K562 (cell line): Measurements from ENCODE around the gene RABGAP1. TPM values are rescaled to one million over a fixed set of nuclear protein-coding genes. Genes with fewer than 3 reads are reported as not detected.

Source experiments
- ATAC-seq: fragments of 200-7000 bp; cut with Tn5 transposase; 3 replicates; pipeline ENCODE4 v1.9.1; 2020; ENCODE audit warnings: moderate library complexity
- BruUV-seq: library from RNA; stranded (reverse); fragments of 400-500 nt; replicated peaks from 2 replicates; lab custom pipeline; 2021; lab: Mats Ljungman, UMichigan
- CTCF ChIA-PET: fragments of 300-600 bp; formaldehyde crosslinking; extraction: SDS; loops from one replicate; lab custom pipeline; 2021; ENCODE audit warnings: low intra/inter-chr PET ratio; lab: Yijun Ruan, JAX
- POLR2A ChIA-PET: fragments of 300-600, 350-650 bp; sonication (Branson Sonifier 250); formaldehyde crosslinking; extraction: SDS; loops from one replicate; lab custom pipeline; 2021; ENCODE audit warnings: antibody characterized with exemption, inconsistent platforms; lab: Yijun Ruan, JAX
- DNase-seq, 4 experiments: peaks; one replicate each; pipeline versions ENCODE4 v3.0.0 to v3.0.0-alpha.2; 2011 to 2018; ENCODE audit warnings: low spot score in 3 of 4, mixed read lengths in 3 of 4; ENCODE audit errors: extremely low read depth in 1 of 4
- FAIRE-seq: peaks from 2 replicates; lab custom pipeline; 2011; peaks lifted over from hg19 to GRCh38; lab: Jason Lieb, UNC
- H2AFZ ChIP-seq: 2 replicates; pipeline ENCODE4 v1.6.0; 2011; ENCODE audit warnings: low read depth, low read length, control low read depth, inconsistent platforms
- H3K27ac ChIP-seq: fragments of 200-600 bp; 3 replicates; pipeline ENCODE4 v1.8.0; 2011; ENCODE audit warnings: low read depth, mild to moderate bottlenecking, control low read depth, inconsistent platforms, low read length, moderate library complexity, mixed read lengths; ENCODE audit errors: extremely low read depth
- H3K27me3 ChIP-seq, 2 experiments: fragments of 300-600 bp in 1 of 2; 2 replicates in 1 of 2; 3 replicates in 1 of 2; pipeline versions ENCODE4 v1.6.0 to v1.8.0; 2011; ENCODE audit warnings: inconsistent platforms in 2 of 2, low read length in 2 of 2, mild to moderate bottlenecking in 1 of 2, mixed read lengths in 1 of 2, moderate library complexity in 1 of 2; ENCODE audit not compliant: control insufficient read depth in 2 of 2, insufficient read depth in 2 of 2
- H3K36me3 ChIP-seq: fragments of 300-600 bp; 3 replicates; pipeline ENCODE4 v1.8.0; 2011; ENCODE audit warnings: mild to moderate bottlenecking, low read length, inconsistent platforms; ENCODE audit not compliant: control insufficient read depth, insufficient read depth
- H3K4me1 ChIP-seq, 2 experiments: fragments of 200-600 bp in 1 of 2; replicated peaks in 1 of 2; 2 replicates in 1 of 2; 3 replicates in 1 of 2; pipeline versions ENCODE4 v1.5.1 to v1.8.0; 2011; ENCODE audit warnings: inconsistent platforms in 2 of 2, low read length in 2 of 2, mild to moderate bottlenecking in 1 of 2, mixed read lengths in 1 of 2, moderate library complexity in 1 of 2; ENCODE audit not compliant: control insufficient read depth in 2 of 2, insufficient read depth in 2 of 2
- H3K4me2 ChIP-seq: 2 replicates; pipeline ENCODE4 v1.6.1; 2011; ENCODE audit warnings: low read length, control low read depth, inconsistent platforms, mixed read lengths; ENCODE audit not compliant: insufficient read depth
- H3K4me3 ChIP-seq: fragments of 200-600 bp; sonication (generic), shearing (Covaris generic); 2 replicates; pipeline ENCODE4 v1.5.1; 2016; ENCODE audit warnings: control low read depth, inconsistent platforms
- H3K79me2 ChIP-seq: fragments of 200-600 bp; 3 replicates; pipeline ENCODE4 v1.8.0; 2011; ENCODE audit warnings: low read length, inconsistent platforms; ENCODE audit not compliant: control insufficient read depth, insufficient read depth
- H3K9ac ChIP-seq, 2 experiments: 2 replicates each; pipeline versions ENCODE4 v1.6.0 to v1.6.1; 2011; ENCODE audit warnings: low read depth in 2 of 2, low read length in 2 of 2, control low read depth in 1 of 2, inconsistent platforms in 1 of 2, mild to moderate bottlenecking in 1 of 2, mixed read lengths in 1 of 2; ENCODE audit not compliant: insufficient read depth in 1 of 2
- H3K9me1 ChIP-seq: one replicate; pipeline ENCODE4 v1.6.0; 2011; ENCODE audit warnings: inconsistent platforms, mild to moderate bottlenecking, low read length, moderate library complexity; ENCODE audit not compliant: control insufficient read depth, insufficient read depth
- H3K9me3 ChIP-seq: replicated peaks from 2 replicates; pipeline ENCODE4 v1.5.1; 2011; ENCODE audit warnings: low read depth, low read length, inconsistent platforms; ENCODE audit not compliant: control insufficient read depth, insufficient read depth
- H4K20me1 ChIP-seq: replicated peaks from 2 replicates; pipeline ENCODE4 v1.6.1; 2011; ENCODE audit warnings: low read length, inconsistent platforms, mixed read lengths; ENCODE audit not compliant: control insufficient read depth, insufficient read depth
- ADNP ChIP-seq: fragments of 200-800 bp; sonication (Bioruptor generic); IDR thresholded peaks from 2 replicates; pipeline ENCODE4 v1.6.1; 2016; ENCODE audit warnings: missing genetic modification characterization, missing compliant biosample characterization
- CHD2 ChIP-seq: IDR thresholded peaks from 2 replicates; pipeline ENCODE4 v1.6.1; 2011; ENCODE audit warnings: low read depth, low read length
- CTCFL ChIP-seq: IDR thresholded peaks from 2 replicates; pipeline ENCODE4 v1.6.1; 2011; ENCODE audit warnings: borderline replicate concordance, low read depth, mild to moderate bottlenecking, moderate library complexity, low read length; ENCODE audit not compliant: insufficient read depth, poor library complexity, severe bottlenecking
- HDGF ChIP-seq: fragments of 450-650 bp; IDR thresholded peaks from 2 replicates; pipeline ENCODE4 v1.6.1; 2016
- HOXB6 ChIP-seq: fragments of 250-450 bp; sonication (Bioruptor Pico); IDR thresholded peaks from 2 replicates; pipeline ENCODE4 v1.5.1; 2022; ENCODE audit warnings: mild to moderate bottlenecking, borderline replicate concordance
- KDM1A ChIP-seq, 2 experiments: fragments of 450-650 bp; IDR thresholded peaks; 2 replicates each; pipeline ENCODE4 v1.6.1; 2016; ENCODE audit warnings: mild to moderate bottlenecking in 2 of 2
- MBD2 ChIP-seq: sonication (generic); IDR thresholded peaks from 2 replicates; pipeline ENCODE4 v1.6.1; 2016; ENCODE audit warnings: low read depth, borderline replicate concordance
- MYC ChIP-seq, 2 experiments: fragments of 250-450 bp in 1 of 2; sonication (Bioruptor Pico) in 1 of 2; IDR thresholded peaks; 2 replicates each; pipeline versions ENCODE4 v1.5.1 to v1.6.1; 2012 to 2021; ENCODE audit warnings: low read depth in 2 of 2, borderline replicate concordance in 1 of 2, improper control_type of control experiment in 1 of 2, low read length in 1 of 2, mild to moderate bottlenecking in 1 of 2, moderate library complexity in 1 of 2
- TCF3 ChIP-seq: sonication (generic); formaldehyde crosslinking; IDR thresholded peaks from 2 replicates; pipeline ENCODE4 v1.4.0; 2020; ENCODE audit warnings: mild to moderate bottlenecking, missing genetic modification reagents
- ZNF431 ChIP-seq: sonication (generic); formaldehyde crosslinking; IDR thresholded peaks from 2 replicates; pipeline ENCODE4 v1.8.0; 2022; ENCODE audit warnings: mild to moderate bottlenecking, missing genetic modification reagents
- ZNF696 ChIP-seq: fragments of 250-450 bp; sonication (Bioruptor Pico); conservative IDR thresholded peaks from 2 replicates; pipeline ENCODE4 v1.4.0; 2020; ENCODE audit warnings: mild to moderate bottlenecking, moderate library complexity
- ZNF79 ChIP-seq: fragments of 250-450 bp; sonication (Bioruptor Pico); IDR thresholded peaks from 2 replicates; pipeline ENCODE4 v1.4.0; 2020; ENCODE audit warnings: low read depth, mild to moderate bottlenecking, moderate library complexity
- WGBS: fragments of 100-300 bp; shearing (Covaris generic); methylation state at CpG from one replicate; pipeline ENCODE4 v1.1.6; 2016; ENCODE audit warnings: low coverage, mixed read lengths; ENCODE audit not compliant: insufficient coverage; ENCODE audit errors: missing lambda C conversion rate; 5-methylcytosine and 5-hydroxymethylcytosine counted together
- in situ Hi-C: fragments of 300-500 bp; cut with MboI; formaldehyde crosslinking; loops from 4 replicates; pipeline ENCODE4 v1.15.0; 2018; ENCODE audit warnings: inconsistent platforms, mixed read lengths
- intact Hi-C: fragments of 100-400 bp; cut with micrococcal nuclease; formaldehyde crosslinking; loops from 2 replicates; pipeline ENCODE4 v1.14.2; 2022
- polyA plus RNA-seq, 8 experiments: library from polyadenylated mRNA; depleted of rRNA in 4 of 8; stranded (reverse) in 5 of 8; unstranded in 3 of 8; fragments of >200 nt; fragmentation: Nextera tagmentation in 2 of 8; fragmentation: Illumina TruSeq in 1 of 8; extraction: Ambion mirVana in 2 of 8; extraction: Trizol in 1 of 8; gene quantifications; 2 replicates each; pipeline versions ENCODE4 v1.2.1 to v1.2.3, GENCODE V29; 2011 to 2014; ENCODE audit warnings: inconsistent platforms in 1 of 8, missing spikeins in 1 of 8
- total RNA-seq, 7 experiments: library from RNA; depleted of rRNA in 6 of 7; stranded (reverse); fragments of >200 nt in 6 of 7; fragmentation: Illumina TruSeq in 2 of 7; extraction: Trizol in 2 of 7; gene quantifications; 2 replicates each; pipeline versions ENCODE4 v1.2.1 to v1.2.3, GENCODE V29; 2011 to 2021; ENCODE audit warnings: low replicate concordance in 1 of 7
- TF ChIP-seq, protein P1 (sequence below): sonication (generic); formaldehyde crosslinking; IDR thresholded peaks from 2 replicates; pipeline ENCODE4 v1.4.0; 2020; ENCODE audit warnings: mild to moderate bottlenecking, missing genetic modification reagents

Gene RABGAP1
- total and polyA plus RNA-seq, 9 of the 15 experiments (the other 6 are each of a cell fraction or from before 2014, with no cell fraction given) = 1.5 to 22.7 (median 13.1) TPM

DNA sequence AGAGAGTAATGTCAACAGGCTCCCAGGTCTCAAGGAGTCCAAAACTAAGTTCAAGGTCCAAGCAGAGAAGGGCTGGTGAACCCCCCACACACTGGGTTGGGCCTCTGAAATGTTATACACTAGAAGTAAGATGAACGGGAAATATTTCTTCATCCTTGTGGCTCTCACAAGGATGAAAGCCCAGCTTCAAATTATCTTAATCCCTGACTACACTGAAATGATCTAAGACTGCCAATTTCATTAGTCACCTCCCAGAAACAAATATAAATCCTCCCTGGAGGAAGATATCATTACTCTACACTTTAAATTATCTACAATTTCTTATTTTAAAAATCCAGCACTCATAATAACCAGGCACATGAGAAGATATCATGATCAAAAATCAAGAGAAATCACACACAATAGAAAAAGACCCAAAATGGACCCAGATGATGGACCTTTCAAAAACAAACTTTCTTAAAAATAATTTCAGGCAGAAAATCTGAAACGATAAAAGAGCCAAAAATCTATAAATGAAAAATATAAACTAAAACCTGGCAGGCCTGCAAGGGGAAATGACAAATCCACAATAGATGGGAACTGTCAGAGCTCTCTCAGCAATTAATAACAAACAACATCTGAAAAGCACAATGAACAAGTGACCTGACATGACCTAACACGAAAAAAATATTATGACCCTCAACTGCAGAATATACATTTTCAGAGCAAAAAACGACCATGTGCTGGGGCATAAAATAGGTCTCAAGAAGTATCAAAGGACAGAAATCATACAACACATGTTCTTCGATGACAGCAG, 210.1 kb downstream of the RABGAP1 start:
- CTCF ChIA-PET = no interaction called here
- no peaks in the 10 kb centered on the region for H3K79me2 ChIP-seq
- in situ Hi-C loops = no loop called here
- H3K27me3 ChIP-seq = no peaks in the 10 kb centered on the region
- TF ChIP-seq ZNF431 (CRISPR knock-in tag) (no peak), HOXB6 (no peak), HDGF (no peak), TCF3 (CRISPR knock-in tag) (no peak), KDM1A (IDR thresholded peaks at IDR 0.05) (no peak), ZNF696 (CRISPR knock-in tag) (no peak), CTCFL (no peak), MYC (IDR thresholded peaks at IDR 0.05; ENCODE audit: low read depth, low read length) (no peak), MYC (CRISPR knock-in tag; IDR thresholded peaks at IDR 0.05; ENCODE audit: borderline replicate concordance, low read depth) (no peak), MBD2 (no peak), CHD2 (no peak), ADNP (tag) (no peak), ZNF79 (no peak)
- TF ChIP-seq, protein P1, sequence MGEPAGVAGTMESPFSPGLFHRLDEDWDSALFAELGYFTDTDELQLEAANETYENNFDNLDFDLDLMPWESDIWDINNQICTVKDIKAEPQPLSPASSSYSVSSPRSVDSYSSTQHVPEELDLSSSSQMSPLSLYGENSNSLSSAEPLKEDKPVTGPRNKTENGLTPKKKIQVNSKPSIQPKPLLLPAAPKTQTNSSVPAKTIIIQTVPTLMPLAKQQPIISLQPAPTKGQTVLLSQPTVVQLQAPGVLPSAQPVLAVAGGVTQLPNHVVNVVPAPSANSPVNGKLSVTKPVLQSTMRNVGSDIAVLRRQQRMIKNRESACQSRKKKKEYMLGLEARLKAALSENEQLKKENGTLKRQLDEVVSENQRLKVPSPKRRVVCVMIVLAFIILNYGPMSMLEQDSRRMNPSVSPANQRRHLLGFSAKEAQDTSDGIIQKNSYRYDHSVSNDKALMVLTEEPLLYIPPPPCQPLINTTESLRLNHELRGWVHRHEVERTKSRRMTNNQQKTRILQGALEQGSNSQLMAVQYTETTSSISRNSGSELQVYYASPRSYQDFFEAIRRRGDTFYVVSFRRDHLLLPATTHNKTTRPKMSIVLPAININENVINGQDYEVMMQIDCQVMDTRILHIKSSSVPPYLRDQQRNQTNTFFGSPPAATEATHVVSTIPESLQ = no peak
- TF ChIP-seq, all 486 proteins: peak for 0
- Histone ChIP-seq H3K4me3 (no peak overlapping the region), H3K27ac (no peak overlapping the region), H3K9ac (no peak overlapping the region), H3K4me2 (no peak overlapping the region), H3K4me1 (no peaks in the 10 kb centered on the region), H3K36me3 (peaks cover 55% of the 10 kb centered on the region; the same call in 2 of the 3 replicates), H3K9me3 (no peaks in the 10 kb centered on the region), H3K9me1 (no peaks in the 10 kb centered on the region), H4K20me1 (no peaks in the 10 kb centered on the region), H2AFZ (no peak overlapping the region)
- no peak for DNase-seq
- ATAC-seq = no peak
- intact Hi-C loops = no loop called here
- POLR2A ChIA-PET = interaction anchor here (0.7 to 1.3 kb wide), 2 partner anchors 17 to 32 kb away, joined by 3 read pairs; no protein-coding TSS in a partner anchor
- WGBS = 66% methylated on average over 5 of the region's 5 CpGs
- BruUV-seq = no TSS peak
- no peak for FAIRE-seq
